Parathyroid adenoma (tissue), 2 donors: ENCODE data around the gene DYSF.

Experiments used
- H2AFZ ChIP-seq: fragments of 300-600 bp; sonication (generic); one replicate; pipeline ENCODE4 v1.7.0; 2017; ENCODE audit warnings: antibody characterized with exemption, mild to moderate bottlenecking
- H3K27ac ChIP-seq: fragments of 300-600 bp; sonication (generic); one replicate; pipeline ENCODE4 v1.7.0; 2017
- H3K27me3 ChIP-seq: fragments of 300-600 bp; sonication (generic); one replicate; pipeline ENCODE4 v1.7.0; 2017; ENCODE audit warnings: low read length; ENCODE audit not compliant: control insufficient read depth, insufficient read depth
- H3K36me3 ChIP-seq: fragments of 300-600 bp; sonication (generic); one replicate; pipeline ENCODE4 v1.7.0; 2017; ENCODE audit warnings: low read length; ENCODE audit not compliant: control insufficient read depth, insufficient read depth
- H3K4me1 ChIP-seq: fragments of 300-600 bp; sonication (generic); one replicate; pipeline ENCODE4 v1.7.0; 2017; ENCODE audit warnings: control low read depth
- H3K4me2 ChIP-seq: fragments of 300-600 bp; sonication (generic); one replicate; pipeline ENCODE4 v1.7.0; 2017; ENCODE audit warnings: low read length
- H3K4me3 ChIP-seq: fragments of 300-600 bp; sonication (generic); one replicate; pipeline ENCODE4 v1.7.0; 2017; ENCODE audit warnings: low read depth, low read length
- H3K79me2 ChIP-seq: fragments of 300-600 bp; sonication (generic); one replicate; pipeline ENCODE4 v1.7.0; 2017; ENCODE audit warnings: control low read depth
- H3K9ac ChIP-seq: fragments of 300-600 bp; sonication (generic); one replicate; pipeline ENCODE4 v1.7.0; 2017; ENCODE audit warnings: mild to moderate bottlenecking
- H3K9me3 ChIP-seq: fragments of 300-600 bp; sonication (generic); one replicate; pipeline ENCODE4 v1.7.0; 2017; ENCODE audit warnings: low read length; ENCODE audit not compliant: control insufficient read depth
- TF ChIP-seq, protein P1 (sequence below): fragments of 300-600 bp; sonication (generic); IDR thresholded peaks from one replicate; pipeline ENCODE4 v1.7.0; 2017; ENCODE audit warnings: antibody characterized with exemption, mild to moderate bottlenecking
- donor health status: primary hyperparathyroidism.

DYSF gene

DNA sequence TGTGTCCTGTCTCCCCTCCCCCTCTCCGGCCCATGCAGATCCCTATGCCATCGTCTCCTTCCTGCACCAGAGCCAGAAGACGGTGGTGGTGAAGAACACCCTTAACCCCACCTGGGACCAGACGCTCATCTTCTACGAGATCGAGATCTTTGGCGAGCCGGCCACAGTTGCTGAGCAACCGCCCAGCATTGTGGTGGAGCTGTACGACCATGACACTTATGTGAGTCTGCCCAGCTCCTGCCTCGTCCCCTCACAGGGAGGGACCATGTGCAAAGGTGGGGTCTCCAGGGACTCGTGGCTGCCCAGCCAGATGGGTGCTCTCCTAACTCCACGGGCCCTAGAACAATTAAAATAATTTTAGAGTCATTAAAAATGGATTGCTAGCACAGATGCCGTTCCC lies 145.2 kb downstream of the DYSF start:
- Histone ChIP-seq H3K27me3 (no peaks in the 10 kb centered on the region), H3K4me1 (peaks cover 30% of the 10 kb centered on the region), H3K9ac (no peak overlapping the region), H3K36me3 (no peaks in the 10 kb centered on the region), H3K27ac (no peak overlapping the region), H3K9me3 (no peaks in the 10 kb centered on the region), H3K79me2 (no peaks in the 10 kb centered on the region), H3K4me2 (no peak overlapping the region), H3K4me3 (no peak overlapping the region), H2AFZ (no peak overlapping the region)
- TF ChIP-seq, protein P1, sequence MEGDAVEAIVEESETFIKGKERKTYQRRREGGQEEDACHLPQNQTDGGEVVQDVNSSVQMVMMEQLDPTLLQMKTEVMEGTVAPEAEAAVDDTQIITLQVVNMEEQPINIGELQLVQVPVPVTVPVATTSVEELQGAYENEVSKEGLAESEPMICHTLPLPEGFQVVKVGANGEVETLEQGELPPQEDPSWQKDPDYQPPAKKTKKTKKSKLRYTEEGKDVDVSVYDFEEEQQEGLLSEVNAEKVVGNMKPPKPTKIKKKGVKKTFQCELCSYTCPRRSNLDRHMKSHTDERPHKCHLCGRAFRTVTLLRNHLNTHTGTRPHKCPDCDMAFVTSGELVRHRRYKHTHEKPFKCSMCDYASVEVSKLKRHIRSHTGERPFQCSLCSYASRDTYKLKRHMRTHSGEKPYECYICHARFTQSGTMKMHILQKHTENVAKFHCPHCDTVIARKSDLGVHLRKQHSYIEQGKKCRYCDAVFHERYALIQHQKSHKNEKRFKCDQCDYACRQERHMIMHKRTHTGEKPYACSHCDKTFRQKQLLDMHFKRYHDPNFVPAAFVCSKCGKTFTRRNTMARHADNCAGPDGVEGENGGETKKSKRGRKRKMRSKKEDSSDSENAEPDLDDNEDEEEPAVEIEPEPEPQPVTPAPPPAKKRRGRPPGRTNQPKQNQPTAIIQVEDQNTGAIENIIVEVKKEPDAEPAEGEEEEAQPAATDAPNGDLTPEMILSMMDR, result no peak

DNA sequence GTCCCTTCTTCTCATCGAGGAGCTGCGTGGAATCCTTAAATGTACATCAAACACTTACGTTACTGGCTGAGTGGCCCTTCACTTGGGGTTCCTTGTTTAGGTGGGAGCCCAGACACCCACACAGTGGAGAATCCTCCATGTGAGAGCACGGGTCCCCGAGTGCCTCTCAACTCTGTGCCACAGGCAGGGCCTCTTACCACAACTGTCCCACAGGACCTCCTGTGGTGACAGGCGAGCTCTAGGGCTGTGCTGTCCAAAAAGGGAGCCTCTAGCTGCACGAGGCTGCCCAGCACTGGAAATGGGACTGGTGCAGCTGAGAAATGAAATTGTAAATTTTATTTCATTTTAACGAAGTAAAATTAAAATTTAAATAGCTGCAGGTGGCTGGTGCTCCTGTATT lies 145.7 kb downstream of the DYSF start:
- H3K27me3 ChIP-seq, result no peaks in the 10 kb centered on the region
- H3K9me3 ChIP-seq, result no peaks in the 10 kb centered on the region
- H3K4me1 ChIP-seq, result peaks cover 30% of the 10 kb centered on the region
- H3K79me2 ChIP-seq, result no peaks in the 10 kb centered on the region
- no peak overlapping the region for H3K4me3 ChIP-seq
- H3K4me2 ChIP-seq, result no peak overlapping the region
- no peak overlapping the region for H3K27ac ChIP-seq
- TF ChIP-seq, protein P1, result no peak
- H3K36me3 ChIP-seq, result no peaks in the 10 kb centered on the region
- no peak overlapping the region for H2AFZ ChIP-seq
- no peak overlapping the region for H3K9ac ChIP-seq

DNA sequence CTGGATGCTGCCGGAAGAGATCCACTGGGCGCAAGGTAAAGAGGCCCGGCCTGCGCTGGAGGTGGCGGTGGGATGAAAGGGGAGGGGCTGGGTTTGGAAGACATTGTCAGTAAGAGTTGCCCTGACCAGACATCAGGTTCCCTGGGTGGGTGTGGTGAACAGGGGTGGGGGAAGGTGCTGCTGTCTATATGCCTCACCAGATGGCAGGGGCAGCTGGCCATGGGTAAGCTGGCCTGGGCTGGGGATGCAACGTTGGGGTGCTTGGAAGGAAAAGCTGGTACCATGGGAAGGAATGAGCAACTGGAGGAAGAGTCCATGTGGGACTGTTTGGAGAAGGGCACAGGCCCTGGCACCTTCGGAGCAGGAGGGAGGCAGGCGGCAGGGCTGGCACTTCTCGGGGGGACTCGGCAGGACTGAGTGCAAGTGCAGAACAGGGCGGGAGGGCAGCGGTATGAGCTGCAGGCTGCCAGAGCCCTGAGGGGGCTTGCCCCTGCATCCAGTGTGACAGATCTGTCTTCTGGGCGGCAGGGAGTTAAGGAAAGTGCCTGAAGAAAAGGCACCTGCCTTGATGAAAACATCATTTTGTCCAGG lies 146.4 kb downstream of the DYSF start:
- Histone ChIP-seq H3K4me2 (no peak overlapping the region), H3K79me2 (no peaks in the 10 kb centered on the region), H2AFZ (no peak overlapping the region), H3K4me1 (peaks cover 30% of the 10 kb centered on the region), H3K27me3 (no peaks in the 10 kb centered on the region), H3K4me3 (no peak overlapping the region), H3K27ac (no peak overlapping the region), H3K9me3 (no peaks in the 10 kb centered on the region), H3K36me3 (no peaks in the 10 kb centered on the region), H3K9ac (no peak overlapping the region)
- TF ChIP-seq, protein P1, result no peak

DNA sequence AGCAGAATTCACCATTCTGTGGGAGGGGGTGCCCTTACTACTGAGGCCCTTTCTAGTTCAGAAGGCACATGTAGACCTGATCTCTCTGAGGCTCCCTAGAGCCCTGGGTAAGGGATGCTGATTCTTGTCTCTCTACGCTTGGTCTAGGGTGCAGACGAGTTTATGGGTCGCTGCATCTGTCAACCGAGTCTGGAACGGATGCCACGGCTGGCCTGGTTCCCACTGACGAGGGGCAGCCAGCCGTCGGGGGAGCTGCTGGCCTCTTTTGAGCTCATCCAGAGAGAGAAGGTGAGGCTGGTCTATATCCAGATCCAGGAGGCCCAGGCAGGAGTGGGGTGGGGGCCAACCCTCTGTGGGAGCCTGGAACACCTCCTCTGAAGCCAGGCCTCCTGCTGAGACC lies 147.2 kb downstream of the DYSF start:
- H3K36me3 ChIP-seq, result no peaks in the 10 kb centered on the region
- no peak overlapping the region for H2AFZ ChIP-seq
- no peak overlapping the region for H3K9ac ChIP-seq
- H3K27ac ChIP-seq, result no peak overlapping the region
- H3K4me3 ChIP-seq, result no peak overlapping the region
- no peaks in the 10 kb centered on the region for H3K9me3 ChIP-seq
- TF ChIP-seq, protein P1, result no peak
- no peaks in the 10 kb centered on the region for H3K79me2 ChIP-seq
- no peaks in the 10 kb centered on the region for H3K27me3 ChIP-seq
- H3K4me2 ChIP-seq, result no peak overlapping the region
- H3K4me1 ChIP-seq, result peaks cover 30% of the 10 kb centered on the region
